ENCODE measurements around the gene AGPS. TPM values are rescaled to one million over a fixed set of nuclear protein-coding genes. Genes with fewer than 3 reads are reported as not detected.
A peak's percentile ranks its signal among the peaks of the same experiment; 100 is the strongest.
"Not testable (repeated sequence)": the region's sequence is repeated elsewhere in the genome, so short reads cannot be mapped to it uniquely, and the experiment has no call there.

Gene AGPS
- total RNA-seq, 2 donors from 2014 or later, result 26.2 to 27.7 TPM

- DNase-seq, result no peak
- peaks cover 4% of the 10 kb centered on the region for H3K36me3 Mint-ChIP-seq (ENCODE audit: low read depth)
- peaks cover 4% of the 10 kb centered on the region for H3K4me1 Mint-ChIP-seq
- H3K9me3 ChIP-seq (ENCODE audit: control insufficient read depth, low read length, poor library complexity, severe bottlenecking), result no peaks in the 10 kb centered on the region
- no peaks in the 10 kb centered on the region for H3K27me3 Mint-ChIP-seq
- H3K27ac Mint-ChIP-seq, result no peak overlapping the region
- ATAC-seq, result no peak
- H3K4me3 Mint-ChIP-seq, result no peak overlapping the region
These were observed 41.9 kb downstream of the AGPS start for GRCh38 chr2:177434475-177434874.

- ATAC-seq (no peak), DNase-seq (no peak)
- Mint-ChIP-seq H3K36me3 (ENCODE audit: low read depth) (peaks cover 5% of the 10 kb centered on the region), H3K27ac (no peak overlapping the region), H3K4me1 (peaks cover 2% of the 10 kb centered on the region), H3K4me3 (no peak overlapping the region), H3K27me3 (no peaks in the 10 kb centered on the region)
- no peaks in the 10 kb centered on the region for H3K9me3 ChIP-seq (ENCODE audit: control insufficient read depth, low read length, poor library complexity, severe bottlenecking)
These were observed 52.6 kb downstream of the AGPS start for GRCh38 chr2:177445200-177445599.

GRCh38 chr2:177448031-177448430, 55.5 kb downstream of the AGPS start:
- peaks cover 3% of the 10 kb centered on the region for H3K36me3 Mint-ChIP-seq (ENCODE audit: low read depth)
- DNase-seq (no peak), ATAC-seq (no peak)
- H3K27ac Mint-ChIP-seq, result no peak overlapping the region
- no peaks in the 10 kb centered on the region for H3K27me3 Mint-ChIP-seq
- no peaks in the 10 kb centered on the region for H3K9me3 ChIP-seq (ENCODE audit: control insufficient read depth, low read length, poor library complexity, severe bottlenecking)
- no peak overlapping the region for H3K4me3 Mint-ChIP-seq
- H3K4me1 Mint-ChIP-seq, result peaks cover 5% of the 10 kb centered on the region

GRCh38 chr2:177449159-177449558, 56.6 kb downstream of the AGPS start:
- Mint-ChIP-seq H3K4me1 (peaks cover 5% of the 10 kb centered on the region), H3K27ac (no peak overlapping the region), H3K4me3 (no peak overlapping the region), H3K27me3 (no peaks in the 10 kb centered on the region), H3K36me3 (ENCODE audit: low read depth) (peaks cover 5% of the 10 kb centered on the region)
- DNase-seq (no peak), ATAC-seq (no peak)
- no peaks in the 10 kb centered on the region for H3K9me3 ChIP-seq (ENCODE audit: control insufficient read depth, low read length, poor library complexity, severe bottlenecking)

DNA sequence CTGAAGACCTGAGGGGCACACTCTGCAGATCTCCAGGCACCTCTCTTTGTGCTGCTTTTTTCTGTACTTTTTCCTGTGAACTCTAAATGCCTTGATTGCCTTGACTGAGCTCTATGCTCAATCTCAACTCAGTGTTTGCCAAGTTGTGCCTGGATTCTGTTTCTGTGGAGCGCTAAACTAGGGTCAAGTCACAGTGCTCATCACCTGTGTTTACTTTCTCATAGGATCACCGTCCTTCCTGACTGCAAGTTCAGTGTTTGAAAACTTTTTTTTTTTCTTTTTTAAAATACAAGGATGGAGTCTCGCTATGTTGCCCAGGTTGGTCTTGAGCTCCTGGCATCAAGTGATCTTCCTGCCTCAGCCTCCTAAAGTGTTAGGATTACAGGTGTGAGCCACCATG, 62.6 kb downstream of the AGPS start:
- no peak overlapping the region for H3K4me3 Mint-ChIP-seq
- ATAC-seq (no peak), DNase-seq (no peak)
- H3K27ac Mint-ChIP-seq, result no peak overlapping the region
- H3K36me3 Mint-ChIP-seq (ENCODE audit: low read depth), result peaks cover 11% of the 10 kb centered on the region
- H3K9me3 ChIP-seq (ENCODE audit: control insufficient read depth, low read length, poor library complexity, severe bottlenecking), result no peaks in the 10 kb centered on the region
- peaks cover 8% of the 10 kb centered on the region for H3K4me1 Mint-ChIP-seq
- no peaks in the 10 kb centered on the region for H3K27me3 Mint-ChIP-seq

DNA sequence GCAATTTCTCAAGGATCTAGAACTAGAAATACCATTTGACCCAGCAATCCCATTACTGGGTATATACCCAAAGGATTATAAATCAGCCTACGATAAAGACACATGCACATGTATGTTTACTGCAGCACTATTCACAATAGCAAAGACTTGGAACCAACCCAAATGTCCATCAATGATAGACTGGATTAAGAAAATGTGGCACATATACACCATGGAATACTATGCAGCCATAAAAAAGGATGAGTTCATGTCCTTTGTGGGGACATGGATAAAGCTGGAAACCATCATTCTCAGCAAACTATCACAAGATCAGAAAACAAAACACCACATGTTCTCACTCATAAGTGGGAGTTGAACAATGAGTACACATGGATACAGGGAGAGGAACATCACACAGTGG, 67.2 kb downstream of the AGPS start:
- not testable (repeated sequence) for H3K9me3 ChIP-seq (ENCODE audit: control insufficient read depth, low read length, poor library complexity, severe bottlenecking); H3K27me3 Mint-ChIP-seq; H3K27ac Mint-ChIP-seq; H3K4me3 Mint-ChIP-seq; H3K4me1 Mint-ChIP-seq; H3K36me3 Mint-ChIP-seq (ENCODE audit: low read depth); DNase-seq; ATAC-seq

DNA sequence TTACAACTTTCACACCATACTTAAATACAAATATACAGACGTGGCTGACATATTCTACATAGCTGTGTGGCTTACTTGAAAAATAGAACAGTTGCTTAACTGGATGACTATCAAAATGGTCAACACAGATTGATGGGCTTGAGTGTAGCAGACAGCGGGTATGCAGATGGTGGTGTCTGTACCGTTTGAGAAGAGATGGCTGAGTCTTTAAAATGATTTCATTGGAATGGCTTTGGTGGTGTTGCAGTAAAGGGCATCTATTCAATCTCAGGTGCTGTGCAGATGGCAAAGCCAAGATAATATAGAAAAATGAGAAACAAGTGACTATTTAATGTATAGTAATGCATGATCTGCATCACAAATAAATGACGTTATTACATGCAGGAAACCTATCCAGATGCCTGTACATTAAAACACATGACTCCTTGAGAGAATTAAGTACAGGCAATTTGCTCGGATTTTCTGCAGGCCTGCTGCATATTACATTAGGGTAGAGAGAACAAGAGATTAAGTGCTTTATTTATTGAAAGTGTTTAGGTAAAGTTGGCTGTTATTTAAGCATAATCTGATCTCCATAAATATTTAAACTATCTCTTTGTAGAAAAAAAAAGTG, 68.5 kb downstream of the AGPS start:
- peaks cover 6% of the 10 kb centered on the region for H3K36me3 Mint-ChIP-seq (ENCODE audit: low read depth)
- no peak overlapping the region for H3K4me3 Mint-ChIP-seq
- H3K4me1 Mint-ChIP-seq, result peaks cover 3% of the 10 kb centered on the region
- no peak overlapping the region for H3K27ac Mint-ChIP-seq
- DNase-seq (no peak), ATAC-seq (no peak)
- H3K27me3 Mint-ChIP-seq, result no peaks in the 10 kb centered on the region
- no peaks in the 10 kb centered on the region for H3K9me3 ChIP-seq (ENCODE audit: control insufficient read depth, low read length, poor library complexity, severe bottlenecking)

DNA sequence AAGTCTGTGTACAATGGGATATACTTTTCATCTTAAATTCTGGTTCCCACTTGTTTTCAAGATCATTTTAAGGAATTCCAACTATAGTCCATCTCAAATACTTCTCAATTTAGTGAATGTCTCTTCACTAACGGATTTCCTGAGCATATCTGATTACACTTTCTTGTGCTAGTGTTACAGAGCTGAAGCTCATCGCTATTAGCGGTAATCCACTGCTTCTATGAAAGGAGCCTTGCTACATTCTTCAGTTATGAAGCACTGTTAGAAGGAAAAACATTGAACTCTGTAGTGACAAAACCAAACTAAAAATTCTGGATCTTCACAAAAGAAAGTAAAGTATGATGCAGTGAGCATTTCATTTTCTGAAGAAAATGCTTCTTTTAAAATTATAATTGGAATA, 72.0 kb downstream of the AGPS start:
- H3K9me3 ChIP-seq (ENCODE audit: control insufficient read depth, low read length, poor library complexity, severe bottlenecking), result no peaks in the 10 kb centered on the region
- Mint-ChIP-seq H3K27me3 (no peaks in the 10 kb centered on the region), H3K4me3 (no peak overlapping the region), H3K27ac (no peak overlapping the region), H3K36me3 (ENCODE audit: low read depth) (no peaks in the 10 kb centered on the region), H3K4me1 (peaks cover 3% of the 10 kb centered on the region)
- no peak for DNase-seq
- ATAC-seq, result no peak

GRCh38 chr2:177465400-177466138, 73.0 kb downstream of the AGPS start:
- DNase-seq (no peak), ATAC-seq (no peak)
- peaks cover 3% of the 10 kb centered on the region for H3K4me1 Mint-ChIP-seq
- peaks cover 4% of the 10 kb centered on the region for H3K36me3 Mint-ChIP-seq (ENCODE audit: low read depth)
- no peaks in the 10 kb centered on the region for H3K9me3 ChIP-seq (ENCODE audit: control insufficient read depth, low read length, poor library complexity, severe bottlenecking)
- H3K4me3 Mint-ChIP-seq, result peak overlapping the region; percentile 55
- H3K27me3 Mint-ChIP-seq, result no peaks in the 10 kb centered on the region
- H3K27ac Mint-ChIP-seq, result no peak overlapping the region

GRCh38 chr2:177466337-177467195, 74.0 kb downstream of the AGPS start:
- no peaks in the 10 kb centered on the region for H3K4me1 Mint-ChIP-seq
- no peak overlapping the region for H3K27ac Mint-ChIP-seq
- no peaks in the 10 kb centered on the region for H3K27me3 Mint-ChIP-seq
- DNase-seq, result no peak
- H3K9me3 ChIP-seq (ENCODE audit: control insufficient read depth, low read length, poor library complexity, severe bottlenecking), result no peaks in the 10 kb centered on the region
- peaks cover 5% of the 10 kb centered on the region for H3K36me3 Mint-ChIP-seq (ENCODE audit: low read depth)
- H3K4me3 Mint-ChIP-seq, result no peak overlapping the region
- ATAC-seq, result no peak

DNA sequence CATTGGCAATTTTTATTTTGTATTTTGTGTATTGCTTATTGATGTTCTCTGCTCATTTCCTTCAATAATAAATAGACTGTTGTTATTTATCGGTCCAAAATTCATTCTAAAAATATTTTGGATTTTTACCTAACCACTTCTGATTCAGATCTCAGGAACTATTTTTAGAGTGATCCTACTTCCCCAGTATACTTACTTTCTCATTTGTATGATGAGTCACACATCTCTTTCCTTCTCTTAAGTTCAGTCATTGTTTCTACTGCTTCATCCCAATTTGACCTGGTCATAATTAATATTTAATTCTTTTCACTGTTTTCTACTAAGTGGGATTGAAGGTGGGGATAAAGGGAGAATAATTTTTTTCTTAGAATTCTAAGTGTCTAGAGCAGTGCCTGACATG, 75.1 kb downstream of the AGPS start:
- Mint-ChIP-seq H3K4me1 (no peaks in the 10 kb centered on the region), H3K27me3 (no peaks in the 10 kb centered on the region), H3K36me3 (ENCODE audit: low read depth) (peaks cover 9% of the 10 kb centered on the region), H3K27ac (no peak overlapping the region), H3K4me3 (no peak overlapping the region)
- ATAC-seq (no peak), DNase-seq (no peak)
- H3K9me3 ChIP-seq (ENCODE audit: control insufficient read depth, low read length, poor library complexity, severe bottlenecking), result no peaks in the 10 kb centered on the region

- H3K9me3 ChIP-seq (ENCODE audit: control insufficient read depth, low read length, poor library complexity, severe bottlenecking), result no peaks in the 10 kb centered on the region
- no peak for DNase-seq
- Mint-ChIP-seq H3K27me3 (no peaks in the 10 kb centered on the region), H3K27ac (no peak overlapping the region), H3K4me3 (no peak overlapping the region), H3K4me1 (peaks cover under 1% of the 10 kb centered on the region), H3K36me3 (ENCODE audit: low read depth) (peaks cover 19% of the 10 kb centered on the region)
- ATAC-seq, result no peak
These were observed 79.4 kb downstream of the AGPS start for GRCh38 chr2:177471990-177472389.

GRCh38 chr2:177474301-177474700, 81.7 kb downstream of the AGPS start:
- Mint-ChIP-seq H3K4me3 (no peak overlapping the region), H3K27me3 (no peaks in the 10 kb centered on the region), H3K4me1 (peaks cover 2% of the 10 kb centered on the region), H3K36me3 (ENCODE audit: low read depth) (peaks cover 25% of the 10 kb centered on the region), H3K27ac (no peak overlapping the region)
- H3K9me3 ChIP-seq (ENCODE audit: control insufficient read depth, low read length, poor library complexity, severe bottlenecking), result no peaks in the 10 kb centered on the region
- ATAC-seq (no peak), DNase-seq (no peak)
